Neural progenitor cell (in vitro differentiated cells): ENCODE data around the gene MTX1.

Experiments
- CTCF ChIP-seq: fragments of 200-600 bp; sonication (generic); IDR thresholded peaks from 2 replicates; pipeline ENCODE4 v1.5.1; 2017; ENCODE audit warnings: antibody characterized with exemption, mild to moderate bottlenecking
- EZH2phosphoT487 ChIP-seq: fragments of 200-600 bp; sonication (generic); IDR thresholded peaks from 2 replicates; pipeline ENCODE4 v1.6.1; 2017; ENCODE audit warnings: antibody characterized with exemption

GRCh38 chr1:155184835-155185782 is 23.4 kb upstream of the MTX1 start:
- TF ChIP-seq EZH2phosphoT487 (no peak), CTCF (no peak)
